SU-DHL-6 (cell line): ENCODE data around the gene ANKRD40CL.

Experiments used
- CTCF ChIP-seq: fragments of 200-600 bp; sonication (generic); IDR thresholded peaks from one replicate; pipeline ENCODE4 v1.5.1; 2017; ENCODE audit warnings: antibody characterized with exemption, mild to moderate bottlenecking, low read length, moderate library complexity; ENCODE audit not compliant: insufficient read depth, poor library complexity, severe bottlenecking
- EZH2phosphoT487 ChIP-seq: fragments of 200-600 bp; sonication (generic), shearing (Covaris generic); conservative IDR thresholded peaks from 2 replicates; pipeline ENCODE4 v1.6.1; 2018; ENCODE audit warnings: mild to moderate bottlenecking, antibody characterized with exemption, low read length, moderate library complexity, mixed read lengths

- TF ChIP-seq CTCF: no peak
- no peak for TF ChIP-seq EZH2phosphoT487
These were observed 32.3 kb upstream of the ANKRD40CL start for GRCh38 chr17:50799582-50799981.
